Activated CD8-positive, alpha-beta T cell treated with anti-CD3 and anti-CD28 coated beads, Interleukin-2, amount 10 ng/mL, durations not matched to agents 7 days and 5 days (primary cell): ENCODE measurements around the gene PCDHGB4. TPM values are rescaled to one million over a fixed set of nuclear protein-coding genes. Genes with fewer than 3 reads are reported as not detected.
"Not testable (repeated sequence)": the region's sequence is repeated elsewhere in the genome, so short reads cannot be mapped to it uniquely, and the experiment has no call there.

Experiments
- ATAC-seq: fragments of 150-1000 bp; cut with Tn5 transposase; one replicate; pipeline ENCODE4 v1.10.0; 2021; ENCODE audit warnings: moderate library complexity
- CTCF ChIA-PET: fragments of 350-600 bp; sonication (Branson Sonifier 250); formaldehyde crosslinking; loops from one replicate; lab custom pipeline; 2021; ENCODE audit warnings: antibody characterized with exemption; lab: Charles Lee
- POLR2A ChIA-PET: fragments of 350-600 bp; sonication (Branson Sonifier 250); formaldehyde crosslinking; loops from one replicate; lab custom pipeline; 2021; ENCODE audit warnings: antibody characterized with exemption; lab: Charles Lee
- DNase-seq: peaks from one replicate; pipeline ENCODE4 v3.0.0-alpha.2; 2020
- H3K27ac Mint-ChIP-seq: one replicate; pipeline ENCODE4 v1.8.0; 2021; ENCODE audit warnings: mild to moderate bottlenecking, mixed read lengths
- H3K27me3 Mint-ChIP-seq: one replicate; pipeline ENCODE4 v1.8.0; 2021; ENCODE audit warnings: low read depth, mixed read lengths
- H3K36me3 Mint-ChIP-seq: one replicate; pipeline ENCODE4 v1.8.0; 2021; ENCODE audit warnings: low read depth, mixed read lengths
- H3K4me1 Mint-ChIP-seq: one replicate; pipeline ENCODE4 v1.8.0; 2021; ENCODE audit warnings: low read depth, mixed read lengths
- H3K4me3 Mint-ChIP-seq: one replicate; pipeline ENCODE4 v1.8.0; 2021; ENCODE audit warnings: mild to moderate bottlenecking, mixed read lengths
- H3K9me3 Mint-ChIP-seq: one replicate; pipeline ENCODE4 v1.8.0; 2022; ENCODE audit warnings: mixed read lengths; ENCODE audit not compliant: insufficient read depth
- total RNA-seq, 2 experiments: library from RNA; stranded (reverse); gene quantifications; one replicate each; pipeline ENCODE4 v1.2.3, GENCODE V29; 2021

Gene PCDHGB4
- total RNA-seq, 2 experiments from 2014 or later: not detected

DNA sequence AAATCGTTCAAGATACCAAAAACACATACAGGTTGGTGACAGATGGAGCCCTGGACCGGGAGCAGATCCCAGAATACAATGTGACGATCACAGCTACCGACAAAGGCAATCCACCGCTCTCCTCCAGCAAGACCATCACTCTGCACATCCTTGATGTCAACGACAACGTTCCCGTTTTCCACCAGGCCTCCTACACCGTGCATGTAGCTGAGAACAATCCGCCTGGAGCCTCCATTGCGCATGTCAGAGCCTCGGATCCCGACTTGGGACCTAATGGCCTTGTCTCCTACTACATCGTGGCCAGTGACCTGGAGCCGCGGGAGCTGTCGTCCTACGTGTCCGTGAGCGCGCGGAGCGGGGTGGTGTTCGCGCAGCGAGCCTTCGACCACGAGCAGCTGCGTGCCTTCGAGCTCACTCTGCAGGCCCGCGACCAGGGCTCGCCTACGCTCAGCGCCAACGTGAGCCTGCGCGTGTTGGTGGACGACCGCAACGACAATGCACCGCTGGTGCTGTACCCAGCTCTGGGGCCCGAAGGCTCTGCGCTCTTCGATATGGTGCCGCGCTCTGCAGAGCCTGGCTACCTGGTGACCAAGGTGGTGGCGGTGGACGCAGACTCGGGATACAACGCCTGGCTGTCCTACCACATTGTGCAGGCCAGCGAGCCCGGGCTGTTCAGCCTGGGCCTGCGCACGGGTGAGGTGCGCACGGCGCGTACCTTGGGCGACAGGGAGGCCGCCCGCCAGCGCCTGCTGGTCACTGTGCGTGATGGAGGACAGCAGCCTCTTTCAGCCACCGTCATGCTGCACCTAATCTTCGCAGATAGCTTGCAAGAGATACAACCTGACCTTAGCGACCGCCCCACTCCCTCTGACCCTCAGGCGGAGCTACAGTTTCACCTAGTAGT lies 15.7 kb upstream of the PCDHGB4 start:
- Mint-ChIP-seq H3K4me3 (no peak overlapping the region), H3K27me3 (peaks cover 39% of the 10 kb centered on the region), H3K36me3 (peaks cover 9% of the 10 kb centered on the region), H3K27ac (no peak overlapping the region), H3K4me1 (peaks cover 8% of the 10 kb centered on the region), H3K9me3 (peaks cover 18% of the 10 kb centered on the region)
- POLR2A ChIA-PET: interaction anchor here (0.6 kb wide), 1 partner anchor 1070 kb away, joined by 3 read pairs; no protein-coding TSS in a partner anchor
- DNase-seq (no peak), ATAC-seq (no peak)
- CTCF ChIA-PET: interaction anchor here (0.7 to 1.7 kb wide), 4 partner anchors 28 to 59 kb away, joined by 3 to 6 read pairs (median 6); partner anchors contain the start of genes PCDHGA10, PCDHGA11, PCDHGA12 and PCDHGA3

GRCh38 chr5:141373673-141374317 lies 13.7 kb upstream of the PCDHGB4 start, which contains the start of gene PCDHGA6:
PCDHGA6 (plus strand) TSS chr5:141373891; CDS start chr5:141374084, 193 bp downstream.
- no peak for ATAC-seq
- peaks cover 8% of the 10 kb centered on the region for H3K4me1 Mint-ChIP-seq
- peaks cover 38% of the 10 kb centered on the region for H3K27me3 Mint-ChIP-seq
- no peak within 1 kb of the TSS for H3K27ac Mint-ChIP-seq
- H3K9me3 Mint-ChIP-seq: peaks cover 18% of the 10 kb centered on the region
- ChIA-PET POLR2A (no interaction called here), CTCF (interaction anchor here (1.2 to 1.7 kb wide), 4 partner anchors 10 to 190 kb away, joined by 3 to 5 read pairs (median 4); partner anchors contain the start of gene PCDHGB5)
- peak within 1 kb of the TSS; percentile 2 for H3K4me3 Mint-ChIP-seq
- no peak for DNase-seq
- H3K36me3 Mint-ChIP-seq: peaks cover 9% of the 10 kb centered on the region

DNA sequence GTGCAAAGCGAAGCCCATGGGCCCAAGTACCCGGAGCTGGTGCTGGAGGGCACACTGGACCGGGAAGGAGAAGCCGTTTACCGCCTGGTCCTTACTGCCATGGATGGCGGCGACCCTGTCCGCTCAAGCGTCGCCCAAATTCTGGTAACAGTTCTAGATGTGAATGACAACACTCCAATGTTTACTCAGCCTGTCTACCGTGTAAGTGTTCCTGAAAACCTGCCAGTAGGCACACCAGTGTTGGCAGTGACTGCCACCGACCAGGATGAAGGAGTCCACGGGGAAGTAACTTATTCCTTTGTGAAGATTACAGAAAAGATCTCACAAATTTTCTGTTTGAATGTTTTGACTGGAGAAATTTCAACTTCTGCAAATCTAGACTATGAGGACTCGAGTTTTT lies 12.9 kb upstream of the PCDHGB4 start:
- Mint-ChIP-seq H3K4me1 (peaks cover 8% of the 10 kb centered on the region), H3K27ac (no peak overlapping the region), H3K27me3 (peaks cover 35% of the 10 kb centered on the region), H3K4me3 (no peak overlapping the region), H3K36me3 (peaks cover 9% of the 10 kb centered on the region), H3K9me3 (peaks cover 13% of the 10 kb centered on the region)
- DNase-seq (no peak), ATAC-seq (no peak)
- ChIA-PET POLR2A (no interaction called here), CTCF (interaction anchor here (1.1 to 1.7 kb wide), 5 partner anchors 9 to 189 kb away, joined by 3 to 5 read pairs (median 4); partner anchors contain the start of gene PCDHGB5)

DNA sequence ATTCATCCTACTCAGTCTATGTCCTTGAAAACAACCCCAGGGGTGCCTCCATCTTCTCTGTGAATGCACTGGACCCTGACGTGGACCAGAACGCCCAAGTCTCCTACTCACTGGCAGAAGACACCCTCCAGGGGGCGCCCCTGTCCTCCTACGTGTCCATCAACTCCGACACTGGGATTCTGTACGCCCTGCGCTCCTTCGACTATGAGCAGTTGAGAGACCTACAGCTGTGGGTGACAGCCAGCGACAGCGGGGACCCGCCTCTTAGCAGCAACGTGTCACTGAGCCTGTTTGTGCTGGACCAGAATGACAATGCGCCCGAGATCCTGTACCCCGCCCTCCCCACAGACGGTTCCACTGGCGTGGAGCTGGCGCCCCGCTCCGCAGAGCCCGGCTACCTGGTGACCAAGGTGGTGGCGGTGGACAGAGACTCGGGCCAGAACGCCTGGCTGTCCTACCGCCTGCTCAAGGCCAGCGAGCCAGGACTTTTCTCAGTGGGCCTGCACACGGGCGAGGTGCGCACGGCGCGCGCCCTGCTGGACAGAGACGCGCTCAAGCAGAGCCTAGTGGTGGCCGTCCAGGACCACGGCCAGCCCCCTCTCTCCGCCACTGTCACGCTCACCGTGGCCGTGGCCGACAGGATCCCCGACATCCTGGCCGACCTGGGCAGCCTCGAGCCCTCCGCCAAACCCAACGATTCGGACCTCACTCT lies 11.9 kb upstream of the PCDHGB4 start:
- H3K4me3 Mint-ChIP-seq, DNase-seq, ATAC-seq, POLR2A ChIA-PET, H3K27ac Mint-ChIP-seq, H3K36me3 Mint-ChIP-seq, H3K4me1 Mint-ChIP-seq: not testable (repeated sequence)
- H3K27me3 Mint-ChIP-seq: peaks cover 28% of the 10 kb centered on the region
- CTCF ChIA-PET: interaction anchor here (1.1 to 1.4 kb wide), 3 partner anchors 20 to 182 kb away, joined by 3 to 4 read pairs (median 3); partner anchors contain the start of gene PCDHGB5
- H3K9me3 Mint-ChIP-seq: peaks cover 15% of the 10 kb centered on the region

DNA sequence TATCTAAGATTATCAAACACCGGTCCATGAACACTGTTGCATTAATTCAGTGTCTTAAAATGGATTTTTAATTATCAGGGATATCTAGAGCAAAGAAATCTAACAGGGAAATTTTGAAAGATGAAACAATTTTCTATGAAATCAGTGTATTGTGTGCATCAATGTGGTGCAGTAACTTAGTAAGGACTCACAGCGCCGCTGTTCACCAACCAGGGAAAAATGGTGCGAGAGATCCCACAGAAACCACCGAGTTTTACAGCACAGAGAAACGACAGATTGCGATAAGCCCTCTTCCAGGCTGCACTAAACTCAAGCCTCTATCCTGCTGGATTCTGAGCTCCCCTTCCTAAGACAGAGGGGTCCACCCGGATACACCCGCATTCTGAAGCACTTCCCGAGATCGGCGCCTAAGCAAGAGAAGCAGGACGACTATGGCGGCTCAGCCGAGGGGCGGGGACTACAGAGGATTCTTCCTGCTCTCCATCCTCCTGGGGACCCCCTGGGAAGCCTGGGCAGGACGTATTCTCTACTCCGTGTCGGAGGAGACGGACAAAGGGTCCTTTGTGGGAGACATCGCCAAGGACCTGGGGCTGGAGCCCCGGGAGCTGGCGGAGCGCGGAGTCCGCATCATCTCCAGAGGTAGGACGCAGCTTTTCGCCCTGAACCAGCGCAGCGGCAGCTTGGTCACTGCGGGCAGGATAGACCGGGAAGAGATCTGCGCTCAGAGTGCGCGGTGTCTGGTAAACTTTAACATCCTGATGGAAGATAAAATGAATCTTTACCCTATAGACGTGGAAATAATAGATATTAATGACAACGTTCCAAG lies 4.8 kb upstream of the PCDHGB4 start, which contains the start of gene PCDHGA7:
Gene PCDHGA7 (plus strand): TSS at position 274 of the 826 bp plus-strand sequence. CDS start 158 bp downstream, at position 432.
- CTCF ChIA-PET: interaction anchor here (1.5 to 1.7 kb wide), 2 partner anchors 8 to 13 kb away, joined by 4 to 5 read pairs; partner anchors contain the start of genes PCDHGA6 and PCDHGB3
- peaks cover 35% of the 10 kb centered on the region for H3K27me3 Mint-ChIP-seq
- ATAC-seq: no peak
- H3K4me1 Mint-ChIP-seq: no peaks in the 10 kb centered on the region
- no peak for DNase-seq
- H3K9me3 Mint-ChIP-seq: peaks cover 20% of the 10 kb centered on the region
- no peak within 1 kb of the TSS for H3K27ac Mint-ChIP-seq
- H3K36me3 Mint-ChIP-seq: peaks cover 2% of the 10 kb centered on the region
- peak within 1 kb of the TSS; percentile 36 for H3K4me3 Mint-ChIP-seq
- POLR2A ChIA-PET: no interaction called here

DNA sequence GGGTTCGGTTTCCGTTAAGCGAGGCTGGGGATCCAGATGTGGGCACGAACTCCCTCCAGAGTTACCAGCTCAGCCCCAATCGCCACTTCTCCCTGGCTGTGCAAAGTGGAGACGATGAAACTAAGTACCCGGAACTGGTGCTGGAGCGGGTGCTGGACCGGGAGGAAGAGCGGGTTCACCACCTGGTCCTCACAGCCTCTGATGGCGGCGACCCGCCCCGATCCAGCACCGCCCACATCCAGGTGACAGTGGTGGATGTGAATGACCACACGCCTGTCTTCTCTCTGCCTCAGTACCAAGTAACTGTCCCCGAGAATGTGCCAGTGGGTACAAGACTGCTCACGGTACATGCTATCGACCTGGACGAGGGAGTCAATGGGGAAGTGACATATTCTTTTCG lies 4.2 kb upstream of the PCDHGB4 start:
- peaks cover 21% of the 10 kb centered on the region for H3K9me3 Mint-ChIP-seq
- H3K27me3 Mint-ChIP-seq: peaks cover 37% of the 10 kb centered on the region
- H3K27ac Mint-ChIP-seq: no peak overlapping the region
- H3K4me1 Mint-ChIP-seq: no peaks in the 10 kb centered on the region
- H3K4me3 Mint-ChIP-seq: no peak overlapping the region
- ATAC-seq (no peak), DNase-seq (no peak)
- peaks cover 2% of the 10 kb centered on the region for H3K36me3 Mint-ChIP-seq
- ChIA-PET POLR2A (no interaction called here), CTCF (interaction anchor here (1.5 to 1.7 kb wide), 2 partner anchors 9 to 13 kb away, joined by 4 to 5 read pairs; partner anchors contain the start of genes PCDHGA6 and PCDHGB3)

GRCh38 chr5:141384471-141385267 lies 2.8 kb upstream of the PCDHGB4 start:
- peaks cover 2% of the 10 kb centered on the region for H3K36me3 Mint-ChIP-seq
- H3K27ac Mint-ChIP-seq: no peak overlapping the region
- CTCF ChIA-PET: interaction anchor here (1.1 kb wide), 1 partner anchor 15 kb away, joined by 3 read pairs; the partner anchor contains the start of gene PCDHGB3
- no peaks in the 10 kb centered on the region for H3K4me1 Mint-ChIP-seq
- POLR2A ChIA-PET: no interaction called here
- ATAC-seq: no peak
- H3K4me3 Mint-ChIP-seq: no peak overlapping the region
- no peak for DNase-seq
- H3K9me3 Mint-ChIP-seq: peaks cover 33% of the 10 kb centered on the region
- peaks cover 40% of the 10 kb centered on the region for H3K27me3 Mint-ChIP-seq

DNA sequence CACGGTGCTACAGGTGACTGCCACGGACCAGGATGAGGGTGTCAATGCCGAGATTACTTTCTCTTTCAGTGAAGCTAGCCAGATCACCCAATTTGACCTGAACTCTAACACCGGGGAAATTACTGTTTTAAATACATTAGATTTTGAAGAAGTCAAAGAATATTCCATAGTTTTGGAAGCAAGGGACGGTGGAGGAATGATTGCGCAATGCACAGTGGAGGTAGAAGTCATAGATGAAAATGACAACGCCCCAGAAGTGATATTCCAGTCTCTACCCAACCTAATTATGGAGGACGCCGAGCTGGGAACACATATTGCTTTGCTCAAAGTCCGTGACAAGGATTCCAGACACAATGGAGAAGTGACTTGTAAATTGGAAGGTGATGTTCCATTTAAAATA lies 1.2 kb downstream of the PCDHGB4 start:
- peak overlapping the region; percentile 0 for H3K4me3 Mint-ChIP-seq
- DNase-seq: no peak

GRCh38 chr5:141389153-141390042 lies 1.9 kb downstream of the PCDHGB4 start:
- no peak for ATAC-seq
- Mint-ChIP-seq H3K4me1 (no peaks in the 10 kb centered on the region), H3K9me3 (peaks cover 34% of the 10 kb centered on the region), H3K4me3 (no peak overlapping the region), H3K27me3 (peaks cover 30% of the 10 kb centered on the region), H3K36me3 (peaks cover 6% of the 10 kb centered on the region), H3K27ac (no peak overlapping the region)
- ChIA-PET POLR2A (no interaction called here), CTCF (interaction anchor here (0.8 to 2.5 kb wide), 2 partner anchors 24 to 124 kb away, joined by 3 to 9 read pairs; partner anchors contain the start of gene PCDHGA10)
- DNase-seq: no peak

More for the DNA sequence above, 1.2 kb downstream of the PCDHGB4 start:
- H3K4me1 Mint-ChIP-seq: no peaks in the 10 kb centered on the region
- H3K27ac Mint-ChIP-seq: no peak overlapping the region
- ChIA-PET POLR2A (no interaction called here), CTCF (interaction anchor here (0.8 to 2.5 kb wide), 2 partner anchors 25 to 125 kb away, joined by 3 to 9 read pairs; partner anchors contain the start of gene PCDHGA10)
- H3K9me3 Mint-ChIP-seq: peaks cover 32% of the 10 kb centered on the region
- H3K27me3 Mint-ChIP-seq: peaks cover 32% of the 10 kb centered on the region
- no peak for ATAC-seq
- H3K36me3 Mint-ChIP-seq: peaks cover 5% of the 10 kb centered on the region
